GM12878 (cell line): ENCODE data around the gene CCDC107. TPM values are rescaled to one million over a fixed set of nuclear protein-coding genes. Genes with fewer than 3 reads are reported as not detected.

Experiments used
- BCLAF1 ChIP-seq: fragments of 450-650 bp; IDR thresholded peaks from 2 replicates; pipeline ENCODE4 v1.6.1; 2017; ENCODE audit warnings: antibody characterized with exemption, mild to moderate bottlenecking, moderate library complexity
- CBX5 ChIP-seq: sonication (generic); IDR thresholded peaks from 2 replicates; pipeline ENCODE4 v1.6.1; 2016; ENCODE audit warnings: low read depth, moderate library complexity, mild to moderate bottlenecking, inconsistent platforms
- CEBPZ ChIP-seq: fragments of 150-350 bp; IDR thresholded peaks from 2 replicates; pipeline ENCODE4 v1.6.1; 2016; ENCODE audit warnings: low read depth, low read length
- CHD4 ChIP-seq: fragments of 200-600 bp; sonication (generic); IDR thresholded peaks from 2 replicates; pipeline ENCODE4 v1.6.1; 2016; ENCODE audit warnings: mild to moderate bottlenecking
- KLF5 ChIP-seq: fragments of 450-650 bp; IDR thresholded peaks from 2 replicates; pipeline ENCODE4 v1.6.1; 2014; ENCODE audit warnings: mild to moderate bottlenecking; ENCODE audit not compliant: partially characterized antibody
- MEF2B ChIP-seq: fragments of 450-650 bp; IDR thresholded peaks from 2 replicates; pipeline ENCODE4 v1.6.1; 2018; ENCODE audit warnings: mild to moderate bottlenecking, moderate library complexity; ENCODE audit not compliant: partially characterized antibody, poor library complexity, severe bottlenecking
- MYC ChIP-seq: IDR thresholded peaks from 2 replicates; pipeline ENCODE4 v1.6.1; 2011; ENCODE audit warnings: mild to moderate bottlenecking, low read length, moderate library complexity, inconsistent platforms; ENCODE audit not compliant: insufficient read depth, insufficient replicate concordance, insufficient read length, severe bottlenecking
- NBN ChIP-seq: fragments of 450-650 bp; IDR thresholded peaks from 2 replicates; pipeline ENCODE4 v1.6.1; 2016
- NFIC ChIP-seq: IDR thresholded peaks from 2 replicates; pipeline ENCODE4 v1.6.1; 2012; ENCODE audit warnings: low read depth, mild to moderate bottlenecking, inconsistent platforms, low read length, moderate library complexity
- PML ChIP-seq: IDR thresholded peaks from 2 replicates; pipeline ENCODE4 v1.6.1; 2012; ENCODE audit warnings: low read length, inconsistent platforms
- RAD21 ChIP-seq: IDR thresholded peaks from 2 replicates; pipeline ENCODE4 v1.6.1; 2011; ENCODE audit warnings: mild to moderate bottlenecking, low read depth, low read length, moderate library complexity; ENCODE audit not compliant: insufficient read depth
- RELB ChIP-seq: fragments of 450-650 bp; IDR thresholded peaks from 2 replicates; pipeline ENCODE4 v1.6.1; 2017; ENCODE audit warnings: low read depth, mild to moderate bottlenecking, moderate library complexity
- SIN3A ChIP-seq: IDR thresholded peaks from 2 replicates; pipeline ENCODE4 v1.6.1; 2012; ENCODE audit warnings: low read depth, low read length, improper control_type of control experiment
- SMC3 ChIP-seq: IDR thresholded peaks from 2 replicates; pipeline ENCODE4 v1.6.1; 2011; ENCODE audit warnings: low read length, improper control_type of control experiment, borderline replicate concordance
- ZNF592 ChIP-seq: fragments of 450-650 bp; IDR thresholded peaks from 2 replicates; pipeline ENCODE4 v1.6.1; 2017; ENCODE audit warnings: mild to moderate bottlenecking, moderate library complexity
- polyA plus RNA-seq, 11 experiments: library from polyadenylated mRNA; depleted of rRNA in 4 of 11; unstranded in 6 of 11; stranded (reverse) in 5 of 11; fragments of >200 nt; fragmentation: Nextera tagmentation in 4 of 11; fragmentation: Illumina TruSeq in 1 of 11; extraction: Ambion mirVana in 4 of 11; extraction: Trizol in 1 of 11; gene quantifications; 1 replicate in 1 of 11; 2 replicates in 10 of 11; pipeline versions ENCODE4 v1.2.1 to v1.2.3, GENCODE V29; 2011 to 2016; ENCODE audit warnings: inconsistent platforms in 2 of 11, missing spikeins in 2 of 11, low read depth in 1 of 11
- total RNA-seq, 4 experiments: library from RNA; depleted of rRNA in 3 of 4; stranded (reverse); fragments of >200 nt in 3 of 4; fragmentation: Illumina TruSeq in 1 of 4; extraction: Trizol in 1 of 4; gene quantifications; 2 replicates each; pipeline versions ENCODE4 v1.2.1 to v1.2.3, GENCODE V29; 2013 to 2021

CCDC107 gene
- total and polyA plus RNA-seq, 10 of the 15 experiments (the other 5 are each of a cell fraction or from before 2014, with no cell fraction given) = 0.19 to 18.3 (median 10.6) TPM

GRCh38 chr9:35696520-35697215, 38.6 kb downstream of the CCDC107 start (continued):
- no peak for TF ChIP-seq RELB
- no peak for TF ChIP-seq NBN
- no peak for TF ChIP-seq CHD4
- TF ChIP-seq ZNF592 = no peak
- TF ChIP-seq CBX5 = no peak
- TF ChIP-seq BCLAF1 = no peak
- TF ChIP-seq SIN3A = no peak
- TF ChIP-seq SMC3 = peak; percentile 56
- no peak for TF ChIP-seq KLF5
- TF ChIP-seq MYC = no peak
- TF ChIP-seq RAD21 = peak; percentile 61
- TF ChIP-seq PML = no peak
- TF ChIP-seq NFIC = no peak
- no peak for TF ChIP-seq MEF2B
- TF ChIP-seq CEBPZ = no peak
